ENCODE results near the gene FBXW4.
"Not testable (repeated sequence)": the region's sequence is repeated elsewhere in the genome, so short reads cannot be mapped to it uniquely, and the experiment has no call there.

FBXW4 gene

DNA sequence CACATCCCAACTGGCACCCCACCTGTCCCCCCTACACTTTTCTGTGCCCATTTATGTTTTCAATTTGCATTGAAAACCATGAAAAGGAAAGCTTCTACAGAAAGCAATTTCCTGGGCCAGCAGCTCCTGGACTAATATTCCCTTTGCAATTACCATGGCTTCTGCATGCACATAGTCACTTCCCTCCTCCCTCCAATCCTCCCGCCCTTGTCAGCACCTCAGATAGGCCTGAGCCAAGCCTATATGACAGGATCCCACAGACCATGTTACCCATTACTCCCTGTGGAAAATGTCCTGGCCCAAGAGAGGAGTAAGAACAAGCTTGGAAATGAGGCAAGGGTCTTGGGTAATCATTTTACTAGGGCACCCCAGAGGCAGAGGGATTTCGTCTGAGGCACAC, 38.1 kb downstream of the FBXW4 start:
- DNase-seq (ENCODE audit: low read depth, low spot score): no peak

GRCh38 chr10:101655570-101655969, 39.4 kb downstream of the FBXW4 start:
- no peak for DNase-seq (ENCODE audit: low read depth, low spot score)

DNA sequence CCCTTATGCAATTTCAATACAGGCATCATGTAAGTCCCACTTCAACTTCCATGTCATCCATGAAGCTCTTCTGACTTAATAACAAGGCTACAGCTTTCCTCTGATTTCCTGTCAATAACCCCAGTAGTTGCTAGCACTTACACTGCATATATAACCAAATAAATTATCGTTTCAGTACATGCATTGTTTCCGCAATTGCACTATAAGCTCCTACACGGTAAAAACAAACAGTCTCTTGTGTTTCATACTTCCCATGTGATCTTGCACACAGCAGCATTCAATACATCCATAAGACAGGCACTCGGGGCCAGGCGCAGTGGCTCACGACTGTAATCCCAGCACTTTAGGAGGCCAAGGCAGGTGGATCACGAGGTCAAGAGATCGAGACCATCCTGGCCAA, 41.4 kb downstream of the FBXW4 start:
- no peak for DNase-seq (ENCODE audit: low read depth, low spot score)

DNA sequence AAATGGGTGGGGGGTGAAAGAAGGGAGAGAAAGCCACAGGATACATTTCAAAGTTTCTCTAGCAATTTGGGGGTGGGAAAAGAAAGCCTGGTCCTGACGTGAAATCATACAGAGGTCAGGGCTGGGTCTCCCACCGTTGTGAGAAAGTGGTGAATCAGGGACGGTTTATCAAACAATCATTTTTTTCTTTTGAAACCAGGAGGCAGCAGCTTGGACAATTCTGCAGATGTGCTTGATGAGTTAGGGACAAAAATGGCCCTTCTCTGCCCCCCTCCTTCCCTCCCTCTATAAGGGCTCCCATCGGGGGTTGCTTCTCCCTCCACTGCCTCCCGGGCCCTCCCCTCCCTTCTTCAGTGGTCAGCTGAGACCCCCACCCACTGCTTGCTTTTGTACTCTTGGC, 43.6 kb downstream of the FBXW4 start:
- no peak for DNase-seq (ENCODE audit: low read depth, low spot score)

- no peak for DNase-seq (ENCODE audit: low read depth, low spot score)
Observed at GRCh38 chr10:101650863-101651262, 44.1 kb downstream of the FBXW4 start.

GRCh38 chr10:101649525-101650085, 45.4 kb downstream of the FBXW4 start:
- no peak for DNase-seq (ENCODE audit: low read depth, low spot score)

- no peak for DNase-seq (ENCODE audit: low read depth, low spot score)
Observed at GRCh38 chr10:101647255-101647654, 47.7 kb downstream of the FBXW4 start.

DNA sequence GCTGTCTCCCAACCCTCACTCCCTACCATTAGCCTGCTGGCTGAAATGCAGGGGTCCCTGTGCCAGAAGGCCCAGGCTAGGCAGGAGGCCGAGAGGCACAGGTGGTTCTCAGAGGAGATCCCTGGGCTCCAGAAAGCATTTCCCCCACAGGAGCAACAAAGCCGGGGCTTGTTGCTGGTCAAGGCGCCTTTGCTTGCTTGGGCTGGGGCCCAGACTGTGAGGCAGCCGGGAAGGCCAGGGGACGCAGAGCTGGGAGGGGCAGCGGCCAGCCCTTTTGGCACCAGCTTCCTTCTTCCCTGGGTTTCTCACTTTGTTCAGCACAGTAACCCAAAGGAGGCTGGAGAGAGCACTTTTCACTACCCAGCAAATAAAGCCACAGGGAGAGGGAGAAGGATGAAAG, 48.6 kb downstream of the FBXW4 start:
- no peak for DNase-seq (ENCODE audit: low read depth, low spot score)

GRCh38 chr10:101645659-101646058, 49.3 kb downstream of the FBXW4 start:
- DNase-seq (ENCODE audit: low read depth, low spot score): no peak

- no peak for DNase-seq (ENCODE audit: low read depth, low spot score)
Observed at GRCh38 chr10:101644002-101644401, 51.0 kb downstream of the FBXW4 start.

GRCh38 chr10:101643546-101643945, 51.4 kb downstream of the FBXW4 start:
- no peak for DNase-seq (ENCODE audit: low read depth, low spot score)

DNA sequence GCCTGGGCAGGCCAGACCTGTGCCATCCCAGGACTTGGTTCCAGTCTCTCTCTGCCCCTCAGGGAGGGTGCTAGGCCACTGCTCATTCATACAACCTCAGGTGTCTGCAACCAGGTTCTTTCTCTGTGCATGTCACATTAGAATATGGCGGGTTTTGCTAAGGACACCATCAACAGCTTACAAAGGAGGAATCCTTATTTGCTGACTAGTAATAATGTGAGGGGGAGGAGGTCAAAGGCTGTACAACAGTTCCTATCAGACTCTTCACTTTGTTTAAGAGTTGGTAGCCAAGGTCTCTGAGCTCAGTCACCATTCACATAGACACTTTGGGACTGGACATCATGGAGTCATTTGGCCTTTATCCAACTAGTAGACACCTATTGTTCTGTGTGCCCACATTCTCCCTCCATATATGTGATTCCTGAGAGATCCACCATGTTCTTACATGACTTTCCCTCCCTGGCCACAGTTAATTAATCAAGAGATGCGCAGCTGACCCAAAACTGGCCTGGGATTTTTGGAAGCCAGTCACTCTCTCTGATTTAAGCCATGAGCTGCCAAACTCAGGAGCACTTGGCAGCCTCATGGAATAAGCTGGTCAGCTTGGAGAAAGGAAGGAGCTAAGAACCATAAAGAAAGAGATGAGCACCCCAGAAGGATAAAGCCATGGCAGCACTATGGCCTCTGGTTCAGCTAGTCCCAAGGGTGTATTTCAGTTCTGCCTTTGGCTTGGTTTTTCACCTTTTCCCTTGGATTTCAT, 55.6 kb downstream of the FBXW4 start:
- no peak for DNase-seq (ENCODE audit: low read depth, low spot score)

DNA sequence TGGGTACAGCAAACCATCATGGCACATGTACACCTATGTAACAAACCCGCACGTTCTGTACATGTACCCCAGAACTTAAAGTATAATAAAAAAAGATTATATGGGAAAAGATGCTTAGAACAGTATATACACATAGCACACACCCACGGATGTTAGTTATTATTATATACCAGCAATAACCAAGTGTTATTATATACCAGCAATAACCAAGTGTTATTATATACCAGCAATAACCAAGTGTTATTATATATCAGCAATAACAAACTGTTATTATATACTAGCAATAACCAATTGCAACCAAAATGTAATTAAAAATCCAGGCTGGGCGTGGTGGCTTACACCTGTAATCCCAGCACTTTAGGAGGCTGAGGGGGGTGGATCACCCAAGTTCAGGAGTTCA, 61.5 kb downstream of the FBXW4 start:
- DNase-seq (ENCODE audit: low read depth, low spot score): not testable (repeated sequence)

DNA sequence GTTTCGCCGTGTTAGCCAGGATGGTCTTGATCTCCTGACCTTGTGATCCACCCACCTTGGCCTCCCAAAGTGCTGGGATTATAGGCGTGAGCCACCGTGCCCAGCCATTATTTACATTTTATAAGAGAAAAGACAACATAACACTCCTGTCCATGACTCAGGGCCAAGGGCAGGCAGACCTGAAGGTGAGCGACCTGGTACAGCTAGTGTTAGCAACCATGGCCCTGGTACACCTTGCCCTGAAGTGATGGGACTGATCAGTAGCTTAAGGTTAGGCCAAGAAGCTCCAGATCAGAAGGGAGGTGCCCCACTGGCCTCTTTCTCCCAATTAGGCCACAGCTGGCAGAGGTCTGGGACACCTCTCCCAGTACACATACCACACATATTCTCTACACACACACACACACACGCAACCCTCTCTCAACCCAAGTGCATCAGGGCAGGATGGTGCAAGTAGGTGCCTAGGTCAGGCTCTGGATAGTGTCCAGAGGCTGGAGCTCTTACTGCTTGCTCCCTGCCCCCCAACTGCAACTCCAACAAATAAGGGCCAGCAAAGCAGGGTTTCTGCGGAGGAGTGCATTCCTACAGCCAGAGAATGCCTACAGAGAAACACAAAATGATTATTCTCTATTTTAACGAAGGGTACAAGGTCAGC, 63.0 kb downstream of the FBXW4 start:
- no peak for DNase-seq (ENCODE audit: low read depth, low spot score)

- no peak for DNase-seq (ENCODE audit: low read depth, low spot score)
Observed at GRCh38 chr10:101630633-101630920, 64.4 kb downstream of the FBXW4 start.

DNA sequence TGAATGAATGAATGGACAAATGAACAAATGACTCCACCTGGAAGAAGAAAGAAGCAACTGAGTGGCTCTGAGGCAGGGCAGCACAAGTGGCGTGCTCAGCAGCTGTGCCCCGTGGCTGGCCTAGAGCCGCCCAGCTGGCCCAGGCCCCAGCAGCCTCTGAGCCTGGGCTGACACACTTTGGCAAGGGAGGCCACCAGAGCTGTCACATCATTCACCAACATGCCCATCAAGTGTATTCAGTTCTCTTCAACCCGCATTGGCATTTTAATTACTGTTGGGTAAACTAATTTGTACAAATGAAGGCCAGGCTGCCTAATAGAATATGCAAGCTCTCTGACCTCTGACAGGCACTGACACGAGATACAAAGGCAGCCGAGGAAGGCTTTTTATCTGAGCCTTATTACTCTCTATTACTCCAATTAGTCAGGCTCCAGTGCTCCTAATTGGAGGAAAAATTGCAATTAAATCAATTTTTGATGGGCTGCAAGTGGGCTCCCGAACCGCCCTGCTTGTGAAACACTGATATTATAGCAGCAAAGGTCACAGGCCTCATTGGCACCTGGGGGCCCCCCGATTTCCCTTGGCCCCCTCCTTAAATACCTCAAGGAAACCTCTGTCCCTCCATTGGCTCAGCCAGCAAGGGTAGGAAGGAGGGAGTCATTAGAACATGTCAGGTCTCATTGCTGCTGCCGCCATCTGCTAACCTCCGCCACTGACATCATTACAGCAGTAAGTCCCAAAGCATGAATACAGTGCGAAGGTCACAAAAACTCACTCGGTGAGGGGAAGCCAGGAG, 64.9 kb downstream of the FBXW4 start:
- no peak for DNase-seq (ENCODE audit: low read depth, low spot score)

DNA sequence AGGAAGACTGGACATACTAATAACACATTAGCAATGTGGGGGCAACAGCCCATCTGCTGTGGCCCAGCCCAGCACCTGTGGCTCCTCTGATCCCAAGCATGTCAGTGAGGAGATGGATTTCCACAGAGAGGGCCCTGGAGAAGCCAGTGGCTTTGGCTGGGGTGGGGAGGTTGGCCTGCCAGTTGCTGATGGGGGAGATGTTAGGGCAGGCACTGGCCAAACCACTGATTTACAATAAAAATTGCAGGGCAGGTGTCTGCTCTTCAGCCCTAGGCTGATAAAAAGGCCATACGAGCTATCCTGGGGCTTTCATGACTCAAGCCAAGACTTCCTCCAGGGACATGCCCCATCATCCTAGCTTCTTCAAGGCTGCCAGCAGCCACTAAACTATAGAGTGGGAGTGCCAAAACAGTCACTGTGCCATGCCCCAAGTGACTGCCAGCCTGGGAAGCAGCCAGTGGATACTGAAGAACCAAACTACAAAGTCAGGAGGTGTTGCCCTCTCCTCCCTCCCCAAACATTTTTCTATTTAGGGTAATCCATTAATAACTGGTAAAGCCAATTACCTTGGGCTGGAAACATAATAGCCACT, 69.1 kb downstream of the FBXW4 start:
- no peak for DNase-seq (ENCODE audit: low read depth, low spot score)

GRCh38 chr10:101624526-101625102, 70.4 kb downstream of the FBXW4 start:
- DNase-seq (ENCODE audit: low read depth, low spot score): no peak

DNA sequence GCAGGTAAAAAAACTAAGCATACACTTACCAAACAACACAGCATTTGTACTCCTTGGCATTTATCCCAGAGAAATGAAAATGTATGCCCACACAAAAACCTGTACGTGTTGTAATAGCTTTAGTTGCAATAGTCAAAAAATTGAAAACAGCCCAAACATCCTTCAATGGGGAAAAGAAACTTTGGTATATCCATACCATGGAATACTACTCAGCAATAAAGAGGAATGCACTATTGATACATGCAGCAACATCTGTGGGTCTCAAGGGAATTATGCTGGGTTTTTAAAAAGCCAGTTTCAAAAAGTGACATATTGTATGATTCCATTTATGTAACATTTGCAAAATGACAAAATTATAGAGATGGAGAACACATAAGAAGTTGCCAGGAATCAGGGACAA, 71.4 kb downstream of the FBXW4 start:
- no peak for DNase-seq (ENCODE audit: low read depth, low spot score)

DNA sequence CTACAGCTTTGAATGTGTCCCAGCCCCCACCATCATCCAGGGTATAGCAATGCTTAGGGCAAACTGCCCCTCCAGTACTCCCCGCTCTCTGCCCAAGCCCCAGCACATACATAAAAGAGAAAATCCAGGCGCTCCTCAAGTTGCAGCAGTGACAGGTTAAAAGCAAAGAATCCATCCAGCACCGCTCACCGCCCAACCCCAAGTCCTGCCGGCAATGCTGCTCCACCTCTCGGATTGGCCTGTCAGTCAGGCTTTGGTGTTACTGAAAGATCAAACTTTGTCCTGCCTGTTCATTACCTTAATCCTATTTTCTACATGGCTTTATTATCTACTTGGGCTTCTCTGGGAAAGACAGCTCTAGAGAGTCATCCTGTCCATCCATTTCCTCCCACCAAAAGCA, 75.0 kb downstream of the FBXW4 start:
- no peak for DNase-seq (ENCODE audit: low read depth, low spot score)

- DNase-seq (ENCODE audit: low read depth, low spot score): no peak
Observed at GRCh38 chr10:101618871-101619270, 76.1 kb downstream of the FBXW4 start.

All from brain pericyte (primary cell).